Lower leg skin (tissue), 4 donors: ENCODE measurements around the gene SNX9. TPM values are rescaled to one million over a fixed set of nuclear protein-coding genes. Genes with fewer than 3 reads are reported as not detected.

Experiments used
- DNase-seq, 2 donors: peaks; one replicate each; pipeline ENCODE4 v3.0.0-alpha.2; 2019; ENCODE audit warnings: low spot score in 2 of 2
- H3K4me3 ChIP-seq: fragments of 200-600 bp; sonication (generic); 2 replicates; pipeline ENCODE4 v1.5.1; 2017; ENCODE audit warnings: mild to moderate bottlenecking, low read depth; ENCODE audit not compliant: poor library complexity, severe bottlenecking
- CTCF ChIP-seq, 3 donors: fragments of 450-650 bp; IDR thresholded peaks; one replicate each; pipeline ENCODE4 v1.5.1; 2016; ENCODE audit warnings: antibody characterized with exemption in 3 of 3, mild to moderate bottlenecking in 3 of 3, moderate library complexity in 2 of 3
- POLR2A ChIP-seq, 2 donors: fragments of 450-650 bp; IDR thresholded peaks; one replicate each; pipeline ENCODE4 v1.6.1; 2016 to 2017; ENCODE audit warnings: antibody characterized with exemption in 2 of 2, mild to moderate bottlenecking in 1 of 2, moderate library complexity in 1 of 2
- WGBS, 2 donors: methylation state at CpG; one replicate each; pipeline ENCODE4 v1.1.5; 2018; 5-methylcytosine and 5-hydroxymethylcytosine counted together
- intact Hi-C: fragments of 100-400 bp; cut with DNase I; formaldehyde crosslinking; loops from one replicate; pipeline ENCODE4 v1.15.0; 2023; ENCODE audit warnings: low total_unique reads
- total RNA-seq, 4 donors: library from RNA; depleted of rRNA; stranded (reverse); fragments of >200 nt; gene quantifications; one replicate each; pipeline ENCODE4 v1.1.0, GENCODE V29; 2016

SNX9 gene
- total RNA-seq, 4 donors from 2014 or later: 37.4 to 59.5 (median 46.7) TPM

- no peak for DNase-seq
- TF ChIP-seq POLR2A (IDR thresholded peaks at IDR 0.05) (no peak), CTCF (IDR thresholded peaks at IDR 0.05) (no peak)
- no peak overlapping the region for H3K4me3 ChIP-seq
- intact Hi-C loops: no loop called here
- WGBS, 2 donors: 89 to 90% methylated on average over 14 of the region's 14 CpGs
Measured at GRCh38 chr6:157942351-157942750, 119.3 kb downstream of the SNX9 start.

GRCh38 chr6:157943249-157943963 is 120.4 kb downstream of the SNX9 start:
- 94% methylated on average over 16 of the region's 16 CpGs for WGBS, 2 donors
- intact Hi-C loops: no loop called here
- DNase-seq: peak in 1 of 2 donors; percentile 83
- TF ChIP-seq CTCF (IDR thresholded peaks at IDR 0.05): no peak
- TF ChIP-seq POLR2A (IDR thresholded peaks at IDR 0.05): no peak
- H3K4me3 ChIP-seq: no peak overlapping the region

GRCh38 chr6:157943964-157944283 is 120.9 kb downstream of the SNX9 start:
- 95 to 96% methylated on average over 15 of the region's 15 CpGs for WGBS, 2 donors
- no peak overlapping the region for H3K4me3 ChIP-seq
- no peak for DNase-seq
- intact Hi-C loops: no loop called here
- TF ChIP-seq POLR2A (IDR thresholded peaks at IDR 0.05) (no peak), CTCF (IDR thresholded peaks at IDR 0.05) (no peak)

GRCh38 chr6:157944983-157945931 is 122.2 kb downstream of the SNX9 start:
- intact Hi-C loops: no loop called here
- H3K4me3 ChIP-seq: no peak overlapping the region
- WGBS, 2 donors: 91 to 93% methylated on average over 14 of the region's 14 CpGs
- TF ChIP-seq CTCF (IDR thresholded peaks at IDR 0.05) (no peak), POLR2A (IDR thresholded peaks at IDR 0.05) (no peak)
- DNase-seq: no peak

GRCh38 chr6:157946053-157946617 is 123.1 kb downstream of the SNX9 start:
- intact Hi-C loops: no loop called here
- no peak for DNase-seq
- 86 to 91% methylated on average over 6 of the region's 6 CpGs for WGBS, 2 donors
- no peak overlapping the region for H3K4me3 ChIP-seq
- TF ChIP-seq CTCF (IDR thresholded peaks at IDR 0.05) (no peak), POLR2A (IDR thresholded peaks at IDR 0.05) (no peak)
